HG02970 (cell line): ENCODE results near the gene DROSHA.

Experiments
- ATAC-seq: cut with Tn5 transposase; IDR thresholded peaks from one replicate; pipeline ENCODE4 v1.9.1; 2021; ENCODE audit warnings: mild to moderate bottlenecking, moderate library complexity, moderate number of reproducible peaks; ENCODE audit not compliant: unreplicated experiment, low FRiP score

Gene DROSHA

DNA sequence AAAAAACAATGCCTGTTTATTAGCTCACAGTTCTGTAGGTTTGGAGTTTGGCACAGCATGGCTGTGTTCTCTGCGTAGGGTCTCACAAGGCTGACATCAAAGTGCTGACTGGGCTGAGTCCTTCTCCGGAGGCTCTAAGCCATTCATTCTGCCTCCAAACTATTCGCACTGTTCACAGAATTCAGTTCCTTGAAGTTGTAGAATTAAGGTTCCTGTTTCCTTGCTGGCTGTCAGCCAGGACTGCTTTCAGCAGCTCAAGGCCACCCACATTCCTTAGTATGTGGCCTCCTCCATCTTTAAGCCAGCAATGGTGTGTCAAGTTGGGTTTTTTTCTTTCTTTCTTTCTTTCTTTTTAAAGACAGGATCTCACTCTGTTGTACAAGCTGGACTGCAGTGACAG, 176.6 kb downstream of the DROSHA start:
- ATAC-seq, result no peak
